Measurements from ENCODE around the gene UQCR10.

Gene UQCR10

DNA sequence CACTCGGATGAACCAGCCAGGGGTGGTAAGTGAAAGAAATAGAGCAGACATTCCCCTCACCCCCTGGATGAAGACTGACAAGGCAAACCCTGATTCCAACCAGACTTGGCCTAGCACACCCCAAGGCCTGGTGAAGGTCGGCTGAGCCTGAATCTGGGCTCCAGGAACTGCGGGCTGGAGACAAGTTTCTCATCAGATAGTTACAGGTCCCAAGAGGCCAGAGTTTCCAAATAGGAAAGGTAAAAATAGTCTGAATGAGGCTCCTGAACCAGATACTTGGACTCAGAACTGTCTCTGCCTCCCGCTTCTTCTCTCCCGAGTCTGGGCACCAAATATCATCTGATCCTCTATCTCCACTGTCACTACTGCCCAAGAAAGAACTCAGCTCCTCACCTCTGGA lies 8.2 kb upstream of the UQCR10 start:
- Histone ChIP-seq H3K79me2 (ENCODE audit: insufficient read depth, low read depth) (no peaks in the 10 kb centered on the region), H3K9ac (no peak overlapping the region), H2AFZ (ENCODE audit: low read depth) (no peak overlapping the region), H3K4me2 (no peak overlapping the region), H3K27ac (no peak overlapping the region), H3K4me1 (ENCODE audit: low read depth, poor library complexity, severe bottlenecking) (no peaks in the 10 kb centered on the region), H3K4me3 (IDR thresholded peaks at IDR 0.05; ENCODE audit: insufficient read depth, low read depth, low read length) (no peak overlapping the region), H3K27me3 (ENCODE audit: insufficient read depth, low read depth) (no peaks in the 10 kb centered on the region), H4K20me1 (ENCODE audit: insufficient read depth) (no peaks in the 10 kb centered on the region), H3K36me3 (ENCODE audit: insufficient read depth) (no peaks in the 10 kb centered on the region)
- TF ChIP-seq, protein P1, sequence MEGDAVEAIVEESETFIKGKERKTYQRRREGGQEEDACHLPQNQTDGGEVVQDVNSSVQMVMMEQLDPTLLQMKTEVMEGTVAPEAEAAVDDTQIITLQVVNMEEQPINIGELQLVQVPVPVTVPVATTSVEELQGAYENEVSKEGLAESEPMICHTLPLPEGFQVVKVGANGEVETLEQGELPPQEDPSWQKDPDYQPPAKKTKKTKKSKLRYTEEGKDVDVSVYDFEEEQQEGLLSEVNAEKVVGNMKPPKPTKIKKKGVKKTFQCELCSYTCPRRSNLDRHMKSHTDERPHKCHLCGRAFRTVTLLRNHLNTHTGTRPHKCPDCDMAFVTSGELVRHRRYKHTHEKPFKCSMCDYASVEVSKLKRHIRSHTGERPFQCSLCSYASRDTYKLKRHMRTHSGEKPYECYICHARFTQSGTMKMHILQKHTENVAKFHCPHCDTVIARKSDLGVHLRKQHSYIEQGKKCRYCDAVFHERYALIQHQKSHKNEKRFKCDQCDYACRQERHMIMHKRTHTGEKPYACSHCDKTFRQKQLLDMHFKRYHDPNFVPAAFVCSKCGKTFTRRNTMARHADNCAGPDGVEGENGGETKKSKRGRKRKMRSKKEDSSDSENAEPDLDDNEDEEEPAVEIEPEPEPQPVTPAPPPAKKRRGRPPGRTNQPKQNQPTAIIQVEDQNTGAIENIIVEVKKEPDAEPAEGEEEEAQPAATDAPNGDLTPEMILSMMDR (conservative IDR thresholded peaks at IDR 0.05; ENCODE audit: low read depth, low read length): no peak

DNA sequence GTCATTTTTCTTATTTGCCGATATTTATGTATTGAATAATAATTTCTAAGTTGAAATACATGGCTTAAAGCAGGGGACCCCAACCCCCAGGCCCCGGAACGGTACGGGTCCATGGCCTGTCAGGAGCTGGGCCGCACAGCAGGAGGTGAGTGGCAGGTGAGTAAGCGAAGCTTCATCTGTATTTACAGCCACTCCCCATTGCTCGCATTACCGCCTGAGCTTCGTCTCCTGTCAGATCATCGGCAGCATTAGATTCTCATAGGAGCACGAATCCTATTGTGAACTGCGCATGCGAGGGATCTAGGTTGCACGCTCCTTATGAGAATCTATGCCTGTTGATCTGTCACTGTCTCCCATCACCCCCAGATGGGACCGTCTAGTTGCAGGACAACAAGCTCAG lies 4.9 kb upstream of the UQCR10 start:
- H3K79me2 ChIP-seq (ENCODE audit: insufficient read depth, low read depth): no peaks in the 10 kb centered on the region
- H3K27me3 ChIP-seq (ENCODE audit: insufficient read depth, low read depth): no peaks in the 10 kb centered on the region
- H4K20me1 ChIP-seq (ENCODE audit: insufficient read depth): no peaks in the 10 kb centered on the region
- H3K9ac ChIP-seq: no peak overlapping the region
- TF ChIP-seq, protein P1 (conservative IDR thresholded peaks at IDR 0.05; ENCODE audit: low read depth, low read length): no peak
- no peak overlapping the region for H2AFZ ChIP-seq (ENCODE audit: low read depth)
- no peak overlapping the region for H3K4me2 ChIP-seq
- peaks cover 5% of the 10 kb centered on the region for H3K4me1 ChIP-seq (ENCODE audit: low read depth, poor library complexity, severe bottlenecking)
- H3K36me3 ChIP-seq (ENCODE audit: insufficient read depth): no peaks in the 10 kb centered on the region
- no peak overlapping the region for H3K4me3 ChIP-seq (IDR thresholded peaks at IDR 0.05; ENCODE audit: insufficient read depth, low read depth, low read length)
- no peak overlapping the region for H3K27ac ChIP-seq

DNA sequence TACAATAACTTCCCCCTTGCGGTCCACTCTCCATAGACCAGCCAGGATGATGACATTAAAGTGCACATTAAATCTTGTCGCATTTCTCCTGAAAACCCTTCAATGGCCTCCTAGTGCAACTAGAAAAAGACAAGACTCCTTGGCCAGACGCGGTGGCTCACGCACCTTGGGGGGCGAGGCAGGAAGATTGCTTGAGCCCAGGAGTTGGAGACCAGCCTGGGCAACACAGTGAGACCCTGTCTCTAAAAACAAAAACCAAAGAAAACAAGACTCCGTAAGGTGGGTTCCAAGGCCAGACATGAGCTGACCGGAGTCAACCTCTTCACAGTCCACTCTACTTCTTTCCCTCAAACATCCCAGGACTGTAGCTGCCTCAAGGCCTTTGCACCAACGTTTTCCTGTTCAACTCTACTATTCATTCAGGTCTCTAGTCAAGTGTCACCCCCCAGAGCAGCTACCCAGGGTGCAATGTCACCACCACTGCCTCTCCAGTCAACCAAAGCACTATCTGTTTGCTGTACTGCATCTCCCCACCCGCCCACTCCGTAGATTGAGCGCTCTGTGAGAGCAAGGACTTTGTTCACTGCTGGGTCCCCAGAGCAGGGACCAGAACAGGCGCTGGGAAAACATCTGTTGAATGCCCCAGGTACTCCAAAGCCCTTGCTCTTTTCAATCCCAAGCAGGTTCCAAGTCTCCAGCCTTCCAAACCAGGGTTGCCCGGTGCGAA lies 1.1 kb upstream of the UQCR10 start:
- peaks cover 7% of the 10 kb centered on the region; the same call in 1 of the 2 replicates for H3K36me3 ChIP-seq (ENCODE audit: insufficient read depth)
- H3K4me2 ChIP-seq: peak overlapping the region; percentile 76; the same call in 1 of the 2 replicates
- H4K20me1 ChIP-seq (ENCODE audit: insufficient read depth): no peaks in the 10 kb centered on the region
- peaks cover 22% of the 10 kb centered on the region; the same call in 1 of the 2 replicates for H3K79me2 ChIP-seq (ENCODE audit: insufficient read depth, low read depth)
- H3K4me3 ChIP-seq (IDR thresholded peaks at IDR 0.05; ENCODE audit: insufficient read depth, low read depth, low read length): no peak overlapping the region
- H3K4me1 ChIP-seq (ENCODE audit: low read depth, poor library complexity, severe bottlenecking): peaks cover 13% of the 10 kb centered on the region
- peak overlapping the region; percentile 77 for H2AFZ ChIP-seq (ENCODE audit: low read depth)
- no peak overlapping the region for H3K27ac ChIP-seq
- TF ChIP-seq, protein P1 (conservative IDR thresholded peaks at IDR 0.05; ENCODE audit: low read depth, low read length): no peak
- no peaks in the 10 kb centered on the region for H3K27me3 ChIP-seq (ENCODE audit: insufficient read depth, low read depth)
- peak overlapping the region; percentile 77; the same call in 1 of the 2 replicates for H3K9ac ChIP-seq

DNA sequence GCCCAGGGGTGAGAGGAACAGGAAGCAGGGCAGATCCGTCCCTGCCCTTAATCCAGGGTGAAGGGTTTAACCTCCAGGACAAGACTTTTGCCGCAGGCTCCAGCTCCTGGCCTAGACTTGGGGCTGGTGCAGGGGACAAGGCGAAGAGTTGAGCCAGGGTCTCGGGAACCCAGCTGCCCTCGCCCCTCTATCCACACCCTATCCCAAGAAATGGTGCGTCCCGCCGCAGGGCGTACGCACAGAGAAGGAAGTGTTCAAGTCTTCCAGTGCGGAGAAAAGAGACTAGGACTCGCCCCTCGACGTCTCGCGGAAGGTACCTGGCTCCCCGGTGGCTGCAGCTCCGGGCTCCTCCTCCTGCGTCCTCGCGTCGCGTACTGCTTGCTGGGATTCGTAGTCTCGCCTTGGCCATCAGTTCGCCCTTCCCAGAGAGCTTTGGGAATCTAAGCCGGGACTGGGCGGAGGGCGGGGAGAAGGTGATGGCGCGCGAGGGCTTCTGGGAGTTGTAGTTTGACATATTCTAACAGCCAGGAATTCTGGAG lies 468 bp upstream of the UQCR10 start, which contains the start of gene ZMAT5:
Gene ZMAT5, minus strand, starts transcription at position 376 of the 539 bp plus-strand sequence. CDS start 18,463 bp downstream, outside the sequence.
- H3K79me2 ChIP-seq (ENCODE audit: insufficient read depth, low read depth): peaks cover 22% of the 10 kb centered on the region; the same call in 1 of the 2 replicates
- H3K9ac ChIP-seq: peak within 1 kb of the TSS; percentile 77
- peak within 1 kb of the TSS; percentile 41 for H3K27ac ChIP-seq
- H3K27me3 ChIP-seq (ENCODE audit: insufficient read depth, low read depth): no peaks in the 10 kb centered on the region
- H2AFZ ChIP-seq (ENCODE audit: low read depth): peak within 1 kb of the TSS; percentile 77
- H3K4me3 ChIP-seq (IDR thresholded peaks at IDR 0.05; ENCODE audit: insufficient read depth, low read depth, low read length): no peak within 1 kb of the TSS
- H3K4me1 ChIP-seq (ENCODE audit: low read depth, poor library complexity, severe bottlenecking): peaks cover 13% of the 10 kb centered on the region
- peaks cover 7% of the 10 kb centered on the region; the same call in 1 of the 2 replicates for H3K36me3 ChIP-seq (ENCODE audit: insufficient read depth)
- TF ChIP-seq, protein P1 (conservative IDR thresholded peaks at IDR 0.05; ENCODE audit: low read depth, low read length): no peak
- H3K4me2 ChIP-seq: peak within 1 kb of the TSS; percentile 76
- no peaks in the 10 kb centered on the region for H4K20me1 ChIP-seq (ENCODE audit: insufficient read depth)

Measured in KMS-11 (cell line).